Measurements from ENCODE around the gene CPLX4. TPM values are rescaled to one million over a fixed set of nuclear protein-coding genes. Genes with fewer than 3 reads are reported as not detected.

The CPLX4 gene, protein sequence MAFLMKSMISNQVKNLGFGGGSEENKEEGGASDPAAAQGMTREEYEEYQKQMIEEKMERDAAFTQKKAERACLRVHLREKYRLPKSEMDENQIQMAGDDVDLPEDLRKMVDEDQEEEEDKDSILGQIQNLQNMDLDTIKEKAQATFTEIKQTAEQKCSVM
- polyA plus RNA-seq (2011; rRNA removed) (not detected in 2 replicates), polyA minus RNA-seq (2011; rRNA and poly(A)+ RNA removed) (not detected in 2 replicates)

DNA sequence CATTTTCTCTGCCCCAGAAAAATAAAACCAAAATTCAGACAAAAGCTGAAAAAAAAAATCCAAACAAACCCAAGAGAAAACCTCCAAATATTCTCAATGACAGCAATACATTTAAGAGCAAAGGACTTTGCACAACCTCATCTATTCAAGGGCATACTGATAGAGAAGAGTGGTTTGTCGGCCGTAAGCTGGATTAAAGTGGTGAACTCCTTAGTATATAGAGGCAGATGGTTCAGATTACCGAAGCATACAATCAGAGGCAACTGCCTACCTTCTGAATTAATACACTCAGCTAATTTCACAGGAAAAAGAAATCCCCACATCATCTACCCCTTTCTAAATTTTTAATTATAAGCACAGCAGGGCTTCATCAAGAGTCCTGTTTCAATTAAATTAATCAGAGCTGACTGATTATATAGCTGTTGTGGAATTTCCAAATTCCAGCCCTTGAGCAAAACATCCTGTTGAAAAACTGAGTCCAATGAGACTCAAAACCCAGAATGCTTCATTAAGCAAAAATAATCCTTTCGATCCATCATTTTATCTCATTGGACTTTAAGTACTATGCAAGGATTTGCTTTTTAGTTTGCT, at the start of gene CPLX4:
TSS of gene CPLX4 (minus strand) at position 190 of the 591 bp plus-strand sequence. CDS start at position 3, 187 bp downstream.
- Histone ChIP-seq H3K9me3 (ENCODE audit: control insufficient read depth, insufficient read depth, low read length) (no peaks in the 10 kb centered on the region), H3K4me3 (ENCODE audit: low read depth, low read length) (no peak within 1 kb of the TSS), H3K27ac (ENCODE audit: low read depth, low read length) (no peak within 1 kb of the TSS), H3K27me3 (ENCODE audit: control insufficient read depth, insufficient read depth, low read length) (peaks cover 18% of the 10 kb centered on the region)
- TF ChIP-seq, protein P1, sequence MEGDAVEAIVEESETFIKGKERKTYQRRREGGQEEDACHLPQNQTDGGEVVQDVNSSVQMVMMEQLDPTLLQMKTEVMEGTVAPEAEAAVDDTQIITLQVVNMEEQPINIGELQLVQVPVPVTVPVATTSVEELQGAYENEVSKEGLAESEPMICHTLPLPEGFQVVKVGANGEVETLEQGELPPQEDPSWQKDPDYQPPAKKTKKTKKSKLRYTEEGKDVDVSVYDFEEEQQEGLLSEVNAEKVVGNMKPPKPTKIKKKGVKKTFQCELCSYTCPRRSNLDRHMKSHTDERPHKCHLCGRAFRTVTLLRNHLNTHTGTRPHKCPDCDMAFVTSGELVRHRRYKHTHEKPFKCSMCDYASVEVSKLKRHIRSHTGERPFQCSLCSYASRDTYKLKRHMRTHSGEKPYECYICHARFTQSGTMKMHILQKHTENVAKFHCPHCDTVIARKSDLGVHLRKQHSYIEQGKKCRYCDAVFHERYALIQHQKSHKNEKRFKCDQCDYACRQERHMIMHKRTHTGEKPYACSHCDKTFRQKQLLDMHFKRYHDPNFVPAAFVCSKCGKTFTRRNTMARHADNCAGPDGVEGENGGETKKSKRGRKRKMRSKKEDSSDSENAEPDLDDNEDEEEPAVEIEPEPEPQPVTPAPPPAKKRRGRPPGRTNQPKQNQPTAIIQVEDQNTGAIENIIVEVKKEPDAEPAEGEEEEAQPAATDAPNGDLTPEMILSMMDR (IDR thresholded peaks at IDR 0.05; ENCODE audit: low read depth, low read length), result no peak
- CTCF ChIA-PET, result interaction anchor here (2.1 to 5.5 kb wide), 2 partner anchors 10 to 84 kb away, joined by 8 to 52 read pairs; no protein-coding TSS in a partner anchor
- POLR2A ChIA-PET, result interaction anchor here (0.6 kb wide), 1 partner anchor 535 kb away, joined by 11 read pairs; no protein-coding TSS in a partner anchor
- DNase-seq (ENCODE audit: low read depth, low spot score), result no peak

DNA sequence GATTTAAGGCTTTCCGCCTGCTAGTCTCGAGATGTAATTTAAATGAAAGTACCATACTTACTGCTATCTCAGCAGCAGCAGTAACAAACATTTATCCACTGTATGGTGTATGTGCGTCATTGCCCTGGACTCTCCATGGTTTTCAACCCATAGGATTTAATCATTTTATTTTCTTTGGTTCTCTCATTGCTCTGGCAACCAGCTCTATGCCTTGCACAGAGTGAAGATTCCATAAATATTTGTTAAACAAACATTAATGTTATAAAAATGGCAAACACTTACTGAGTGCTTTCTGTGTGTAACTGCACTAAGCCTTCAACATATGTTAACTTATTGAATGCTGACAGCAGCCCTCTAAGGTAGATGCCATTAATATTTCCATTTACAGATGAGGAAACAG, 41.9 kb upstream of the CPLX4 start:
- POLR2A ChIA-PET, result no interaction called here
- H3K4me3 ChIP-seq (ENCODE audit: low read depth, low read length), result no peak overlapping the region

DNA sequence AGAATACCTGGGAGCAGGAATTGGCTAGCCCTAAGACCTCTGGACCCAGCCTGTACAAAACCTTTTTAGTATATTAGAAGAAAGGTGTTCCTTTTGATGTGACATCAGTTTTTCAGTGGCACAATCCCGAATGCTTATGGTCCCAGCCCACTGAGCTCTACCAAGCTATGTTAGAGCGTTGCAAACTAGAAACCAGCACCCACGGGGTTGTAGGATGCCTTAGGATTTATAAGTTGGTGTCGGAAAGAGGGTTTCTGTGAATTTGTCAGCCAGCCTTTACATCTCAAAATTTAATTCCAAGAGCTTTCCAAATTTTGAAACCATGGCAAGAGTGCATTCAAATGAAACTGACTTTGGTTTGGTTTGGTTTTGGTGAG, 41.1 kb upstream of the CPLX4 start:
- 0 out of 2 replicates have a peak, but pooled peaks cover 4% of the 10 kb centered on the region for H3K9me3 ChIP-seq (ENCODE audit: control insufficient read depth, insufficient read depth, low read length)
- H3K27ac ChIP-seq (ENCODE audit: low read depth, low read length), result no peak overlapping the region
- DNase-seq (ENCODE audit: low read depth, low spot score), result no peak
- peaks cover 8% of the 10 kb centered on the region for H3K27me3 ChIP-seq (ENCODE audit: control insufficient read depth, insufficient read depth, low read length)
- ChIA-PET POLR2A (interaction anchor here (0.7 to 1.4 kb wide), 3 partner anchors 12 to 30 kb away, joined by 3 to 4 read pairs (median 3); no protein-coding TSS in a partner anchor), CTCF (interaction anchor here (1.0 to 3.6 kb wide), 2 partner anchors 25 to 43 kb away, joined by 3 to 20 read pairs; no protein-coding TSS in a partner anchor)
- H3K4me3 ChIP-seq (ENCODE audit: low read depth, low read length), result peak overlapping the region; percentile 60
- TF ChIP-seq, protein P1 (IDR thresholded peaks at IDR 0.05; ENCODE audit: low read depth, low read length), result no peak

More for the DNA sequence above, 41.9 kb upstream of the CPLX4 start:
- TF ChIP-seq, protein P1 (IDR thresholded peaks at IDR 0.05; ENCODE audit: low read depth, low read length), result no peak
- Histone ChIP-seq H3K27me3 (ENCODE audit: control insufficient read depth, insufficient read depth, low read length) (peaks cover 8% of the 10 kb centered on the region), H3K27ac (ENCODE audit: low read depth, low read length) (no peak overlapping the region), H3K9me3 (ENCODE audit: control insufficient read depth, insufficient read depth, low read length) (0 out of 2 replicates have a peak, but pooled peaks cover 4% of the 10 kb centered on the region)
- DNase-seq (ENCODE audit: low read depth, low spot score), result no peak
- CTCF ChIA-PET, result interaction anchor here (0.5 to 3.6 kb wide), 2 partner anchors 42 to 162 kb away, joined by 3 to 20 read pairs; no protein-coding TSS in a partner anchor

DNA sequence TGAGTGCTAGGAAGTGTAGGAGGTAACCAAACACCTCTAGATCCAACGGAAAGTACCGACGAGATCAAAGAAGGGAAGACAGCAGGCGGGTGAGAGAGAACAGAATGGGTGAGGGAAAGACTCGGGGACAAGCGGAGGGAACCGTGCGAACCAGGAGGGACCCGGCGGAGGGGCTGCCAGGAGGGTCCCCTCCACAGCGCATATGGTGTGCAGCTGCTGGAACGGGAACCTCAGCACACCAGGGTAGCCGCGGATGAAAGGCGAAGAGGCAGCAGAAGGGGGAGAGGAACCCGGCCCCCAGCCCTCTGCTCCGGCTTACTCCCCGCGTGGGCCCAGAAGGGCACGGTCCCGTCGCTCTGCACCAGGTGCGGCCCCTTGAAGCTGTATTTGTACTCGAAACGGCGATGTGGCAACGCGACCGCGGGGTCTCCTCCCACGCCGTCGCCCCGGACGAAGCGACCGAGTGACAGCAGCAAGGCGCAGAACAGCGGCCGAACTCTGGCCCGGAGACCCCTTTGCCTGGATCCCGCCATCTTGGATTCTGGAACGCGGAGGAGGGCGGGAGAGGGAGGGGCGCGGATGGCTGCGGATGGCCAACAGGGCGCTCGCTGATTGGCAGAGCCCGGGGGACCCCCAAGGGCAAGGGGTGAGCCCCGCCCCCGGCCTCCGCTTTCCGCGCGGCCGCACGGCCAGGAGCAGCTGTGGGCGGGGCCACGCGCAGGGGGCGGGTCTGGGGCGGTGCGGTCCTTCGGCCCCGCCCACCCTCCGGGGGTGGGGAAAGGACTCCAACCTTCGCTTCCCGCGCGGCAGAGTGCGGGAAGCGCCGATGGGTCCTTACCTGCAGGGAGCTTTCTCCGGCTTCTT, 40.5 kb upstream of the CPLX4 start, which contains the start of gene LMAN1:
TSS of gene LMAN1 (minus strand) at position 554 of the 864 bp plus-strand sequence. CDS start at position 533, 21 bp downstream.
- Histone ChIP-seq H3K9me3 (ENCODE audit: control insufficient read depth, insufficient read depth, low read length) (0 out of 2 replicates have a peak, but pooled peaks cover 4% of the 10 kb centered on the region), H3K27ac (ENCODE audit: low read depth, low read length) (peak within 1 kb of the TSS; percentile 95), H3K4me3 (ENCODE audit: low read depth, low read length) (peak within 1 kb of the TSS; percentile 97), H3K27me3 (ENCODE audit: control insufficient read depth, insufficient read depth, low read length) (peaks cover 8% of the 10 kb centered on the region)
- CTCF ChIA-PET, result interaction anchor here (1.0 to 3.6 kb wide), 2 partner anchors 25 to 44 kb away, joined by 3 to 20 read pairs; no protein-coding TSS in a partner anchor
- POLR2A ChIA-PET, result interaction anchor here (0.6 to 1.4 kb wide), 4 partner anchors 12 to 110 kb away, joined by 3 to 5 read pairs (median 4); no protein-coding TSS in a partner anchor
- TF ChIP-seq, protein P1 (IDR thresholded peaks at IDR 0.05; ENCODE audit: low read depth, low read length), result no peak
- DNase-seq (ENCODE audit: low read depth, low spot score), result peak; percentile 84
